Right cardiac atrium (tissue), 5 donors: Measurements from ENCODE around the gene PGA4. TPM values are rescaled to one million over a fixed set of nuclear protein-coding genes. Genes with fewer than 3 reads are reported as not detected.
"Not testable (repeated sequence)": the region's sequence is repeated elsewhere in the genome, so short reads cannot be mapped to it uniquely, and the experiment has no call there.

Source experiments
- ATAC-seq, 2 donors: fragments of 200-7000 bp; cut with Tn5 transposase; one replicate each; pipeline versions ENCODE4 v1.8.0 to v1.9.1; 2020; ENCODE audit warnings: moderate library complexity in 2 of 2, mild to moderate bottlenecking in 1 of 2
- DNase-seq, 3 donors: peaks; one replicate each; pipeline ENCODE4 v3.0.0-alpha.2; 2020
- H3K27ac ChIP-seq: one replicate; pipeline ENCODE4 v1.5.1; 2013; ENCODE audit warnings: mild to moderate bottlenecking, low read length, control low read depth, moderate library complexity
- H3K27me3 ChIP-seq: one replicate; pipeline ENCODE4 v1.6.1; 2013; ENCODE audit not compliant: control insufficient read depth, insufficient read depth
- H3K4me1 ChIP-seq: one replicate; pipeline ENCODE4 v1.6.1; 2013; ENCODE audit warnings: low read length; ENCODE audit not compliant: control insufficient read depth, insufficient read depth
- H3K4me3 ChIP-seq: one replicate; pipeline ENCODE4 v1.5.1; 2013; ENCODE audit warnings: low read length, control low read depth
- H3K9me3 ChIP-seq: one replicate; pipeline ENCODE4 v1.6.1; 2013; ENCODE audit warnings: low read length; ENCODE audit not compliant: control insufficient read depth
- WGBS: extraction: QIAGEN DNeasy Blood & Tissue Kit; methylation state at CpG from one replicate; pipeline ENCODE4 v1.1.7; 2013; 5-methylcytosine and 5-hydroxymethylcytosine counted together
- intact Hi-C, 4 donors: fragments of 100-400 bp; cut with DNase I; formaldehyde crosslinking; loops; one replicate each; pipeline versions ENCODE4 v1.11.0 to v1.14.0; 2022 to 2023
- polyA plus RNA-seq: library from polyadenylated mRNA; stranded (reverse); fragments of 200-250 nt; gene quantifications from one replicate; pipeline ENCODE4 v1.2.3, GENCODE V29; 2013
- total RNA-seq, 4 donors: library from RNA; stranded (reverse); fragmentation: NEBNext Ultra II Directional; extraction: Animal tissue kit (Norgen Biotek cat#: 25700); gene quantifications; one replicate each; pipeline ENCODE4 v1.2.1, GENCODE V29; 2021
- donor health status: healthy with polysubstance abuse.
- donor health status: DM: no; HTN: yes; CAD: no.
- donor health status: DM: no; HTN: no; CAD: no.
- donor health status: DM: no; HTN: yes; CAD: no; lungs with severe emphysema.
- donor health status: DM: yes; HTN: yes; CAD: no.

Gene PGA4
- total and polyA plus RNA-seq, 5 donors = 0.71 to 7.4 (median 4.1) TPM

GRCh38 chr11:61250796-61251765 is 28.9 kb downstream of the PGA4 start:
- 44% methylated on average over 20 of the region's 20 CpGs for WGBS
- intact Hi-C loops = loop anchor here in 2 of 4 donors (10.0 kb wide), 1 partner anchor 134 kb away; no protein-coding TSS in a partner anchor
- not testable (repeated sequence) for H3K4me3 ChIP-seq, H3K27ac ChIP-seq, H3K4me1 ChIP-seq, H3K9me3 ChIP-seq, H3K27me3 ChIP-seq
- ATAC-seq (peak in 1 of 2 donors; percentile 65), DNase-seq (peak in 1 of 3 donors; percentile 80)

- not testable (repeated sequence) for DNase-seq, H3K4me1 ChIP-seq, H3K9me3 ChIP-seq, ATAC-seq, H3K4me3 ChIP-seq, H3K27ac ChIP-seq, H3K27me3 ChIP-seq
- intact Hi-C loops = loop anchor here in 2 of 4 donors (10.0 kb wide), 1 partner anchor 132 kb away; no protein-coding TSS in a partner anchor
- 76% methylated on average over 1 of the region's 1 CpG for WGBS
Observed at GRCh38 chr11:61252332-61252731, 30.2 kb downstream of the PGA4 start.

GRCh38 chr11:61254403-61255025 is 32.4 kb downstream of the PGA4 start:
- DNase-seq (peak; percentile 41 to 76 (median 74)), ATAC-seq (peak; percentile 57 to 73)
- H3K4me3 ChIP-seq = no peak overlapping the region
- H3K27me3 ChIP-seq = no peaks in the 10 kb centered on the region
- no peaks in the 10 kb centered on the region for H3K9me3 ChIP-seq
- H3K4me1 ChIP-seq = no peaks in the 10 kb centered on the region
- intact Hi-C loops = loop anchor here in 2 of 4 donors (10.0 kb wide), 1 partner anchor 130 kb away; no protein-coding TSS in a partner anchor
- H3K27ac ChIP-seq = no peak overlapping the region
- 54% methylated on average over 12 of the region's 12 CpGs for WGBS

GRCh38 chr11:61256710-61257482 is 34.7 kb downstream of the PGA4 start:
- 87% methylated on average over 18 of the region's 18 CpGs for WGBS
- intact Hi-C loops = loop anchor here in 2 of 4 donors (10.0 kb wide), 1 partner anchor 128 kb away; no protein-coding TSS in a partner anchor
- H3K9me3 ChIP-seq = no peaks in the 10 kb centered on the region

GRCh38 chr11:61258546-61258945 is 36.4 kb downstream of the PGA4 start:
- no peak overlapping the region for H3K4me3 ChIP-seq
- no peaks in the 10 kb centered on the region for H3K27me3 ChIP-seq
- DNase-seq (no peak), ATAC-seq (peak in 1 of 2 donors; percentile 15)
- H3K27ac ChIP-seq = no peak overlapping the region
- H3K9me3 ChIP-seq = no peaks in the 10 kb centered on the region
- intact Hi-C loops = loop anchor here in 2 of 4 donors (10.0 kb wide), 1 partner anchor 126 kb away; no protein-coding TSS in a partner anchor
- no peaks in the 10 kb centered on the region for H3K4me1 ChIP-seq
- 85% methylated on average over 9 of the region's 9 CpGs for WGBS

More at GRCh38 chr11:61256710-61257482, 34.7 kb downstream of the PGA4 start:
- ATAC-seq (no peak), DNase-seq (no peak)
- Histone ChIP-seq H3K4me3 (no peak overlapping the region), H3K4me1 (no peaks in the 10 kb centered on the region), H3K27me3 (no peaks in the 10 kb centered on the region), H3K27ac (no peak overlapping the region)

GRCh38 chr11:61259363-61259762 is 37.2 kb downstream of the PGA4 start:
- Histone ChIP-seq H3K27me3 (no peaks in the 10 kb centered on the region), H3K4me3 (no peak overlapping the region), H3K9me3 (no peaks in the 10 kb centered on the region), H3K27ac (no peak overlapping the region), H3K4me1 (no peaks in the 10 kb centered on the region)
- DNase-seq = no peak
- intact Hi-C loops = loop anchor here in 2 of 4 donors (10.0 kb wide), 1 partner anchor 125 kb away; no protein-coding TSS in a partner anchor
- WGBS = 94% methylated on average over 6 of the region's 6 CpGs
- ATAC-seq = no peak

- no peaks in the 10 kb centered on the region for H3K27me3 ChIP-seq
- no peaks in the 10 kb centered on the region for H3K9me3 ChIP-seq
- WGBS = 91% methylated on average over 6 of the region's 6 CpGs
- H3K4me3 ChIP-seq = no peak overlapping the region
- no peak for ATAC-seq
- no peak for DNase-seq
- H3K4me1 ChIP-seq = no peaks in the 10 kb centered on the region
- intact Hi-C loops = no loop called here
- H3K27ac ChIP-seq = no peak overlapping the region
Observed at GRCh38 chr11:61264371-61264770, 42.2 kb downstream of the PGA4 start.

- DNase-seq (no peak), ATAC-seq (peak in 1 of 2 donors; percentile 35)
- no peaks in the 10 kb centered on the region for H3K27me3 ChIP-seq
- no peak overlapping the region for H3K4me3 ChIP-seq
- 94% methylated on average over 14 of the region's 14 CpGs for WGBS
- H3K9me3 ChIP-seq = no peaks in the 10 kb centered on the region
- intact Hi-C loops = no loop called here
- H3K27ac ChIP-seq = no peak overlapping the region
- H3K4me1 ChIP-seq = no peaks in the 10 kb centered on the region
Observed at GRCh38 chr11:61264795-61265194, 42.6 kb downstream of the PGA4 start.

- no peaks in the 10 kb centered on the region for H3K27me3 ChIP-seq
- H3K4me1 ChIP-seq = no peaks in the 10 kb centered on the region
- intact Hi-C loops = no loop called here
- ATAC-seq (no peak), DNase-seq (no peak)
- 90% methylated on average over 14 of the region's 14 CpGs for WGBS
- H3K27ac ChIP-seq = no peak overlapping the region
- no peak overlapping the region for H3K4me3 ChIP-seq
- no peaks in the 10 kb centered on the region for H3K9me3 ChIP-seq
Observed at GRCh38 chr11:61265357-61265756, 43.2 kb downstream of the PGA4 start.

- H3K4me3 ChIP-seq = no peak overlapping the region
- no peaks in the 10 kb centered on the region for H3K4me1 ChIP-seq
- H3K27me3 ChIP-seq = no peaks in the 10 kb centered on the region
- no peak for ATAC-seq
- no peak for DNase-seq
- no peaks in the 10 kb centered on the region for H3K9me3 ChIP-seq
- intact Hi-C loops = no loop called here
- WGBS = 83% methylated on average over 4 of the region's 4 CpGs
- H3K27ac ChIP-seq = no peak overlapping the region
Observed at GRCh38 chr11:61266602-61267001, 44.5 kb downstream of the PGA4 start.
